Keratinocyte (primary cell): ENCODE measurements around the gene R3HDM1. TPM values are rescaled to one million over a fixed set of nuclear protein-coding genes. Genes with fewer than 3 reads are reported as not detected.

Experiments used
- DNase-seq: peaks from one replicate; pipeline ENCODE4 v3.0.0-alpha.2; 2011; ENCODE audit warnings: low read depth, missing footprints, low spot score
- FAIRE-seq: peaks from 2 replicates; lab custom pipeline; 2011; peaks lifted over from hg19 to GRCh38; lab: Jason Lieb, UNC
- H2AFZ ChIP-seq: 2 replicates; pipeline ENCODE4 v1.6.0; 2012; ENCODE audit warnings: low read length, control low read depth, inconsistent platforms; ENCODE audit not compliant: control insufficient read depth
- H3K27ac ChIP-seq: 2 replicates; pipeline ENCODE4 v1.5.1; 2011; ENCODE audit warnings: low read length; ENCODE audit not compliant: control insufficient read depth, insufficient read depth
- H3K27me3 ChIP-seq: 3 replicates; pipeline ENCODE4 v1.6.0; 2011; ENCODE audit warnings: low read length; ENCODE audit not compliant: control insufficient read depth, insufficient read depth; ENCODE audit errors: extremely low read depth
- H3K36me3 ChIP-seq, 2 experiments: 2 replicates in 1 of 2; 3 replicates in 1 of 2; pipeline ENCODE4 v1.5.1; 2011; ENCODE audit warnings: low read length in 2 of 2, mild to moderate bottlenecking in 1 of 2; ENCODE audit not compliant: control insufficient read depth in 2 of 2, insufficient read depth in 2 of 2; ENCODE audit errors: extremely low read depth in 1 of 2
- H3K4me1 ChIP-seq: 3 replicates; pipeline ENCODE4 v1.5.1; 2011; ENCODE audit warnings: low read length; ENCODE audit not compliant: control insufficient read depth, insufficient read depth; ENCODE audit errors: extremely low read depth
- H3K4me2 ChIP-seq: 3 replicates; pipeline ENCODE4 v1.6.0; 2011; ENCODE audit warnings: low read depth, low read length; ENCODE audit not compliant: control insufficient read depth, insufficient read depth; ENCODE audit errors: extremely low read depth
- H3K4me3 ChIP-seq, 3 experiments: fragments of 200-600 bp in 1 of 3; sonication (generic) in 1 of 3; 2 replicates in 2 of 3; 3 replicates in 1 of 3; pipeline ENCODE4 v1.5.1; 2011 to 2016; ENCODE audit warnings: low read length in 3 of 3, mild to moderate bottlenecking in 3 of 3, control low read depth in 2 of 3, inconsistent platforms in 1 of 3, low read depth in 1 of 3, mixed read lengths in 1 of 3, mixed run types in 1 of 3, moderate library complexity in 1 of 3; ENCODE audit not compliant: control insufficient read depth in 2 of 3, insufficient read depth in 2 of 3; ENCODE audit errors: extremely low read depth in 1 of 3
- H3K79me2 ChIP-seq: 2 replicates; pipeline ENCODE4 v1.6.0; 2012; ENCODE audit warnings: low read length; ENCODE audit not compliant: control insufficient read depth, insufficient read depth
- H3K9ac ChIP-seq: 3 replicates; pipeline ENCODE4 v1.6.0; 2011; ENCODE audit warnings: low read length; ENCODE audit not compliant: control insufficient read depth, insufficient read depth; ENCODE audit errors: extremely low read depth
- H3K9me1 ChIP-seq: 3 replicates; pipeline ENCODE4 v1.6.0; 2011; ENCODE audit warnings: low read length; ENCODE audit not compliant: control insufficient read depth, insufficient read depth; ENCODE audit errors: extremely low read depth
- H3K9me3 ChIP-seq: 2 replicates; pipeline ENCODE4 v1.5.1; 2012; ENCODE audit warnings: low read depth, low read length; ENCODE audit not compliant: control insufficient read depth
- H4K20me1 ChIP-seq: 3 replicates; pipeline ENCODE4 v1.6.0; 2011; ENCODE audit warnings: low read length; ENCODE audit not compliant: control insufficient read depth, insufficient read depth; ENCODE audit errors: extremely low read depth
- CTCF ChIP-seq, 3 experiments: IDR thresholded peaks in 1 of 3; conservative IDR thresholded peaks in 1 of 3; optimal IDR thresholded peaks in 1 of 3; 2 replicates in 2 of 3; 3 replicates in 1 of 3; pipeline versions ENCODE3 to v1.5.1; 2011; ENCODE audit warnings: low read length in 3 of 3, mild to moderate bottlenecking in 3 of 3, moderate library complexity in 2 of 3, control low read depth in 1 of 3, inconsistent platforms in 1 of 3; ENCODE audit not compliant: insufficient read depth in 2 of 3; ENCODE audit errors: extremely low read depth in 1 of 3
- EZH2 ChIP-seq: IDR thresholded peaks from one replicate; pipeline ENCODE4 v1.6.1; 2012; ENCODE audit warnings: inconsistent platforms, mild to moderate bottlenecking, low read length, moderate library complexity
- dilution Hi-C: fragments of 300-500 bp; cut with MboI; formaldehyde crosslinking; loops from one replicate; pipeline ENCODE4 v1.7.0; 2020; ENCODE audit warnings: low sequenced_read_pairs; ENCODE audit not compliant: extremely low pct_ligation_motif_present
- polyA plus RNA-seq, 5 experiments: library from polyadenylated mRNA; depleted of rRNA in 3 of 5; stranded (reverse) in 3 of 5; stranded (forward) in 1 of 5; unstranded in 1 of 5; fragments of >200 nt; gene quantifications; 1 replicate in 1 of 5; 2 replicates in 3 of 5; 3 replicates in 1 of 5; pipeline versions ENCODE4 v1.2.1 to v1.2.3, GENCODE V29; 2011 to 2012; ENCODE audit warnings: missing spikeins in 2 of 5, low read depth in 1 of 5, low replicate concordance in 1 of 5

R3HDM1 gene
- polyA plus RNA-seq, 1 donor (not counting 4 experiments of a cell fraction or from before 2014, with no cell fraction given): 41.0 TPM

- Histone ChIP-seq H3K27me3 (no peaks in the 10 kb centered on the region), H3K4me2 (no peak overlapping the region), H3K79me2 (no peaks in the 10 kb centered on the region), H3K9me3 (no peaks in the 10 kb centered on the region), H3K36me3 (peaks cover 6 to 19% of the 10 kb centered on the region in 2 experiments), H3K9ac (no peak overlapping the region), H2AFZ (no peak overlapping the region), H4K20me1 (no peaks in the 10 kb centered on the region), H3K4me1 (no peaks in the 10 kb centered on the region), H3K27ac (no peak overlapping the region), H3K9me1 (no peaks in the 10 kb centered on the region), H3K4me3 (no peak overlapping the region)
- TF ChIP-seq CTCF (optimal IDR thresholded peaks at IDR 0.05 in 1 of 3, IDR thresholded peaks at IDR 0.05 in 1 of 3, conservative IDR thresholded peaks at IDR 0.05 in 1 of 3; ENCODE audit: extremely low read depth in 1 of 3, insufficient read depth in 2 of 3, low read length in 3 of 3) (no peak), EZH2 (no peak)
- DNase-seq: no peak
- FAIRE-seq: no peak
- dilution Hi-C loops: no loop called here
Measured at GRCh38 chr2:135636982-135637381, 105.7 kb downstream of the R3HDM1 start.

- dilution Hi-C loops: no loop called here
- DNase-seq: no peak
- H3K9me1 ChIP-seq: no peaks in the 10 kb centered on the region
- no peaks in the 10 kb centered on the region for H4K20me1 ChIP-seq
- TF ChIP-seq EZH2 (no peak), CTCF (optimal IDR thresholded peaks at IDR 0.05 in 1 of 3, IDR thresholded peaks at IDR 0.05 in 1 of 3, conservative IDR thresholded peaks at IDR 0.05 in 1 of 3; ENCODE audit: extremely low read depth in 1 of 3, insufficient read depth in 2 of 3, low read length in 3 of 3) (no peak)
- H2AFZ ChIP-seq: no peak overlapping the region
- no peaks in the 10 kb centered on the region for H3K9me3 ChIP-seq
- H3K36me3 ChIP-seq: peaks cover 5 to 17% of the 10 kb centered on the region in 2 experiments
- FAIRE-seq: no peak
- no peak overlapping the region for H3K9ac ChIP-seq
- H3K79me2 ChIP-seq: no peaks in the 10 kb centered on the region
- H3K4me3 ChIP-seq: no peak overlapping the region
- H3K27ac ChIP-seq: no peak overlapping the region
- no peaks in the 10 kb centered on the region for H3K4me1 ChIP-seq
- no peak overlapping the region for H3K4me2 ChIP-seq
- no peaks in the 10 kb centered on the region for H3K27me3 ChIP-seq
Measured at GRCh38 chr2:135637456-135638087, 106.3 kb downstream of the R3HDM1 start.
